ENCODE data around the gene HAGH.

HAGH gene

DNA sequence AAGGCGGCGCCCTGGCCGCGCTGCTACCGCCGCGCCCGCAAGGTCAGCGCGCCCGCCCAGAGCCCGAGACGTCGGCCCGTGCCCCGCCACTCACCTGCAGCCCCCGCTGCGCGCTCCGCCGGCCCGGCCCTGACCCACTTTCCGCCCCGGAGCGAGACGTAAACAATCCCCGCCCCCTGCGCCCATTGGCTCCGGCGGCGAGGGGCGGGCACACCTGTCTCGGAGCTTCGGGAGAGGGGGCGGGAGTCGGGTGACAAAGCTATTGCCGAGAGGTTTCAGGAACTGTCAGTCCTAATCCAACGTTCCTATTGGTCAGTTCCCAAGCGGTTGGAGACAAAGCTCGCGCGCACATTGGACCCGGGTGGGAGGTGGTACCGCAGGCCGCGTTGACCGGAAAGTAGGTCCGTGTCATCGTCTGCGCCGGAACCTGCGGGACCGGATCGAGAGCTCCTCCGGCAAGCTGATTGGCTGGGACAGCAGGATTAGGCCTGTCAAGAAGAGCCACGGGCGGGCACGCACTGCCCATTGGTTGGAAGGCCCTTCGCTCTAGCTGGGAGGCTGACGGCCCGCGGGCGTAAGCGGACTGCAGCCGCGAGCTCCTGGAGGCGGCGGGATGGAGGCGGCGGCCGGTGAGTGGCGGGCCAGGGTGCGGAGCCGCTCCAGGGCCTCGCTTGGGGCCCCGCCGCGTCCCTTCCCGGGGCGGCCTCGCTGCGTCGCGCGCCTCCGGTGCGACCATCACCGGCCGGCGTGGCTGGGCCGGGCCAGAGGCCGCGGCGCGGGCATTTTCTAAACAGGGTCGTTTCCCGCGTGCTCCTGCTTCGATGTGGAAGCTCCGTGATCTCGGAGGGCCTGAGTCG, 44.0 kb downstream of the HAGH start, which contains the start of the genes NUBP2 and SPSB3 (continued):
- TF ChIP-seq ZBTB10 (tag by site-specific recombination; IDR thresholded peaks at IDR 0.05): no peak
- TF ChIP-seq ZBTB48 (tag by site-specific recombination; IDR thresholded peaks at IDR 0.05): no peak
- TF ChIP-seq ZNF19 (tag by site-specific recombination; IDR thresholded peaks at IDR 0.05; ENCODE audit: low read depth): no peak
- TF ChIP-seq ZNF76 (tag by site-specific recombination; IDR thresholded peaks at IDR 0.05; ENCODE audit: borderline replicate concordance, low read depth): peak; percentile 58; the same call in 1 of the 2 replicates
- TF ChIP-seq ZNF223 (tag by site-specific recombination; IDR thresholded peaks at IDR 0.05): no peak
- no peak for TF ChIP-seq ZNF404 (tag by site-specific recombination; IDR thresholded peaks at IDR 0.05)
- TF ChIP-seq, protein P1, sequence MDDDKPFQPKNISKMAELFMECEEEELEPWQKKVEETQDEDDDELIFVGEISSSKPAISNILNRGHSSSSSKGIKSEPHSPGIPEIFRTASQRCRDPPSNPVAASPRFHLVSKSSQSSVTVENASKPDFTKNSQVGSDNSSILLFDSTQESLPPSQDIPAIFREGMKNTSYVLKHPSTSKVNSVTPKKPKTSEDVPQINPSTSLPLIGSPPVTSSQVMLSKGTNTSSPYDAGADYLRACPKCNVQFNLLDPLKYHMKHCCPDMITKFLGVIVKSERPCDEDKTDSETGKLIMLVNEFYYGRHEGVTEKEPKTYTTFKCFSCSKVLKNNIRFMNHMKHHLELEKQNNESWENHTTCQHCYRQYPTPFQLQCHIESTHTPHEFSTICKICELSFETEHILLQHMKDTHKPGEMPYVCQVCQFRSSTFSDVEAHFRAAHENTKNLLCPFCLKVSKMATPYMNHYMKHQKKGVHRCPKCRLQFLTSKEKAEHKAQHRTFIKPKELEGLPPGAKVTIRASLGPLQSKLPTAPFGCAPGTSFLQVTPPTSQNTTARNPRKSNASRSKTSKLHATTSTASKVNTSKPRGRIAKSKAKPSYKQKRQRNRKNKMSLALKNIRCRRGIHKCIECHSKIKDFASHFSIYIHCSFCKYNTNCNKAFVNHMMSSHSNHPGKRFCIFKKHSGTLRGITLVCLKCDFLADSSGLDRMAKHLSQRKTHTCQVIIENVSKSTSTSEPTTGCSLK (tag by site-specific recombination; IDR thresholded peaks at IDR 0.05): no peak
- no peak for TF ChIP-seq GLIS2 (tag by site-specific recombination; IDR thresholded peaks at IDR 0.05)
- no peak for TF ChIP-seq ZNF514 (tag by site-specific recombination; IDR thresholded peaks at IDR 0.05)
- no peak for TF ChIP-seq ZNF555 (tag by site-specific recombination; conservative IDR thresholded peaks at IDR 0.05)
- no peak for TF ChIP-seq GLI4 (tag by site-specific recombination; IDR thresholded peaks at IDR 0.05)
- TF ChIP-seq ZBTB7A (tag by site-specific recombination; IDR thresholded peaks at IDR 0.05; ENCODE audit: low read depth): no peak
- TF ChIP-seq, protein P2, sequence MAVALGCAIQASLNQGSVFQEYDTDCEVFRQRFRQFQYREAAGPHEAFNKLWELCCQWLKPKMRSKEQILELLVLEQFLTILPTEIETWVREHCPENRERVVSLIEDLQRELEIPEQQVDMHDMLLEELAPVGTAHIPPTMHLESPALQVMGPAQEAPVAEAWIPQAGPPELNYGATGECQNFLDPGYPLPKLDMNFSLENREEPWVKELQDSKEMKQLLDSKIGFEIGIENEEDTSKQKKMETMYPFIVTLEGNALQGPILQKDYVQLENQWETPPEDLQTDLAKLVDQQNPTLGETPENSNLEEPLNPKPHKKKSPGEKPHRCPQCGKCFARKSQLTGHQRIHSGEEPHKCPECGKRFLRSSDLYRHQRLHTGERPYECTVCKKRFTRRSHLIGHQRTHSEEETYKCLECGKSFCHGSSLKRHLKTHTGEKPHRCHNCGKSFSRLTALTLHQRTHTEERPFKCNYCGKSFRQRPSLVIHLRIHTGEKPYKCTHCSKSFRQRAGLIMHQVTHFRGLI (tag by site-specific recombination; IDR thresholded peaks at IDR 0.05): no peak
- TF ChIP-seq ZSCAN5A (tag by site-specific recombination; IDR thresholded peaks at IDR 0.05): no peak
- TF ChIP-seq, protein P3, sequence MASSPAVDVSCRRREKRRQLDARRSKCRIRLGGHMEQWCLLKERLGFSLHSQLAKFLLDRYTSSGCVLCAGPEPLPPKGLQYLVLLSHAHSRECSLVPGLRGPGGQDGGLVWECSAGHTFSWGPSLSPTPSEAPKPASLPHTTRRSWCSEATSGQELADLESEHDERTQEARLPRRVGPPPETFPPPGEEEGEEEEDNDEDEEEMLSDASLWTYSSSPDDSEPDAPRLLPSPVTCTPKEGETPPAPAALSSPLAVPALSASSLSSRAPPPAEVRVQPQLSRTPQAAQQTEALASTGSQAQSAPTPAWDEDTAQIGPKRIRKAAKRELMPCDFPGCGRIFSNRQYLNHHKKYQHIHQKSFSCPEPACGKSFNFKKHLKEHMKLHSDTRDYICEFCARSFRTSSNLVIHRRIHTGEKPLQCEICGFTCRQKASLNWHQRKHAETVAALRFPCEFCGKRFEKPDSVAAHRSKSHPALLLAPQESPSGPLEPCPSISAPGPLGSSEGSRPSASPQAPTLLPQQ (tag by site-specific recombination; IDR thresholded peaks at IDR 0.05): no peak
- no peak for TF ChIP-seq ZNF792 (tag by site-specific recombination; IDR thresholded peaks at IDR 0.05)
- peak; percentile 21; the same call in 1 of the 2 replicates for TF ChIP-seq HOXC10 (CRISPR knock-in tag; IDR thresholded peaks at IDR 0.05)
- TF ChIP-seq ZNF645 (tag by site-specific recombination; IDR thresholded peaks at IDR 0.05): no peak
- TF ChIP-seq, protein P4, sequence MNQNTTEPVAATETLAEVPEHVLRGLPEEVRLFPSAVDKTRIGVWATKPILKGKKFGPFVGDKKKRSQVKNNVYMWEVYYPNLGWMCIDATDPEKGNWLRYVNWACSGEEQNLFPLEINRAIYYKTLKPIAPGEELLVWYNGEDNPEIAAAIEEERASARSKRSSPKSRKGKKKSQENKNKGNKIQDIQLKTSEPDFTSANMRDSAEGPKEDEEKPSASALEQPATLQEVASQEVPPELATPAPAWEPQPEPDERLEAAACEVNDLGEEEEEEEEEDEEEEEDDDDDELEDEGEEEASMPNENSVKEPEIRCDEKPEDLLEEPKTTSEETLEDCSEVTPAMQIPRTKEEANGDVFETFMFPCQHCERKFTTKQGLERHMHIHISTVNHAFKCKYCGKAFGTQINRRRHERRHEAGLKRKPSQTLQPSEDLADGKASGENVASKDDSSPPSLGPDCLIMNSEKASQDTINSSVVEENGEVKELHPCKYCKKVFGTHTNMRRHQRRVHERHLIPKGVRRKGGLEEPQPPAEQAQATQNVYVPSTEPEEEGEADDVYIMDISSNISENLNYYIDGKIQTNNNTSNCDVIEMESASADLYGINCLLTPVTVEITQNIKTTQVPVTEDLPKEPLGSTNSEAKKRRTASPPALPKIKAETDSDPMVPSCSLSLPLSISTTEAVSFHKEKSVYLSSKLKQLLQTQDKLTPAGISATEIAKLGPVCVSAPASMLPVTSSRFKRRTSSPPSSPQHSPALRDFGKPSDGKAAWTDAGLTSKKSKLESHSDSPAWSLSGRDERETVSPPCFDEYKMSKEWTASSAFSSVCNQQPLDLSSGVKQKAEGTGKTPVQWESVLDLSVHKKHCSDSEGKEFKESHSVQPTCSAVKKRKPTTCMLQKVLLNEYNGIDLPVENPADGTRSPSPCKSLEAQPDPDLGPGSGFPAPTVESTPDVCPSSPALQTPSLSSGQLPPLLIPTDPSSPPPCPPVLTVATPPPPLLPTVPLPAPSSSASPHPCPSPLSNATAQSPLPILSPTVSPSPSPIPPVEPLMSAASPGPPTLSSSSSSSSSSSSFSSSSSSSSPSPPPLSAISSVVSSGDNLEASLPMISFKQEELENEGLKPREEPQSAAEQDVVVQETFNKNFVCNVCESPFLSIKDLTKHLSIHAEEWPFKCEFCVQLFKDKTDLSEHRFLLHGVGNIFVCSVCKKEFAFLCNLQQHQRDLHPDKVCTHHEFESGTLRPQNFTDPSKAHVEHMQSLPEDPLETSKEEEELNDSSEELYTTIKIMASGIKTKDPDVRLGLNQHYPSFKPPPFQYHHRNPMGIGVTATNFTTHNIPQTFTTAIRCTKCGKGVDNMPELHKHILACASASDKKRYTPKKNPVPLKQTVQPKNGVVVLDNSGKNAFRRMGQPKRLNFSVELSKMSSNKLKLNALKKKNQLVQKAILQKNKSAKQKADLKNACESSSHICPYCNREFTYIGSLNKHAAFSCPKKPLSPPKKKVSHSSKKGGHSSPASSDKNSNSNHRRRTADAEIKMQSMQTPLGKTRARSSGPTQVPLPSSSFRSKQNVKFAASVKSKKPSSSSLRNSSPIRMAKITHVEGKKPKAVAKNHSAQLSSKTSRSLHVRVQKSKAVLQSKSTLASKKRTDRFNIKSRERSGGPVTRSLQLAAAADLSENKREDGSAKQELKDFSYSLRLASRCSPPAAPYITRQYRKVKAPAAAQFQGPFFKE (tag by site-specific recombination; IDR thresholded peaks at IDR 0.05; ENCODE audit: borderline replicate concordance): no peak
- TF ChIP-seq ZNF37A (tag by site-specific recombination; IDR thresholded peaks at IDR 0.05): 0 out of 2 replicates have a peak, but pooled peaks have one; percentile 11

All from HEK293 (cell line).